IPS-NIHi7 (cell line): ENCODE results near the gene SKIL.
"Not testable (repeated sequence)": the region's sequence is repeated elsewhere in the genome, so short reads cannot be mapped to it uniquely, and the experiment has no call there.

Source experiments
- DNase-seq: peaks from one replicate; pipeline ENCODE4 v3.0.0; 2012; ENCODE audit warnings: mixed read lengths; ENCODE audit errors: extremely low spot score

The SKIL gene, protein sequence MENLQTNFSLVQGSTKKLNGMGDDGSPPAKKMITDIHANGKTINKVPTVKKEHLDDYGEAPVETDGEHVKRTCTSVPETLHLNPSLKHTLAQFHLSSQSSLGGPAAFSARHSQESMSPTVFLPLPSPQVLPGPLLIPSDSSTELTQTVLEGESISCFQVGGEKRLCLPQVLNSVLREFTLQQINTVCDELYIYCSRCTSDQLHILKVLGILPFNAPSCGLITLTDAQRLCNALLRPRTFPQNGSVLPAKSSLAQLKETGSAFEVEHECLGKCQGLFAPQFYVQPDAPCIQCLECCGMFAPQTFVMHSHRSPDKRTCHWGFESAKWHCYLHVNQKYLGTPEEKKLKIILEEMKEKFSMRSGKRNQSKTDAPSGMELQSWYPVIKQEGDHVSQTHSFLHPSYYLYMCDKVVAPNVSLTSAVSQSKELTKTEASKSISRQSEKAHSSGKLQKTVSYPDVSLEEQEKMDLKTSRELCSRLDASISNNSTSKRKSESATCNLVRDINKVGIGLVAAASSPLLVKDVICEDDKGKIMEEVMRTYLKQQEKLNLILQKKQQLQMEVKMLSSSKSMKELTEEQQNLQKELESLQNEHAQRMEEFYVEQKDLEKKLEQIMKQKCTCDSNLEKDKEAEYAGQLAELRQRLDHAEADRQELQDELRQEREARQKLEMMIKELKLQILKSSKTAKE

DNA sequence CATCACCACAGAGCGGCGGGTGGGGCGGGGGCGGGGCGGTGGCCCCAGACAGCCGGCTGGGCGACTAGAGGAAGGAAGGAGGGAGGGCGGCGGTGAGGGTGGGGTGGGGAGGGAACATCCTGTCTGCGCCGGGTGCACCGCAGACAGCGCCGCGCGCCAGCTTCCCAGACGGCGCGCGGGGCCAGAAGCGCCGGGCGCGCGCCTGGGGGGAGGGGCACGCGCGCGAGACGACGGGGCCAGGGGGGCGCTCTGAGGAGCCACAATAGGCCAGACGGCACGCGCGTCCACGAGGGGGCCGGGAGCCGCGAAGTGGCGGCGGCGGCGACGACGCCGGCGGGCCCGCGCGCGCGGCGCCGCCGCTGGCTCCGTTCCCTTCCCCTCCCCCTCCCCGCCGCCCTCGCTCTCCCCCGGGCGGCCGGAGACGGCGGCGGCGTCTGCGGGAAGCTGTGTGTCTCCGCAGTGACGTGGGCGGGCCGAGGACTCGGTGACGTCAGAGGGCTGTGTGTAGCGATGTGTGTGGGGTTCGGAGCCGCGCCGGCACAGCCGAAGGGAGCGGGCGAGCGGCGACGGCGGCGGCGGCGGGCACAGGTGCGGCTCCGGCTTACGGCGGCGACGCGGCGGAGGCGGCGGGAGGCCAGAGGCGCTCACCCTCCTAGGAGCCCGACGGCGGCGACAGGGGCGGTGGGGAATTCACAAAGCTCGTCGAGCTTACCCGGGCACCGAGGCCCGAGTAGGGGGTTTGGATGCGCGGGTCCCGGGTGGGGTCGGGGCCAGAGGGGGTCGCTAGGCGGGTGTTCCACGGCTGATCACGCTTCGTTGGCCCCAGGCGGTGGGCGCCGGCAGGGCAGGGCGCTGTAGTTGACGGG, at the start of gene SKIL:
Gene SKIL, plus strand, starts transcription at position 540 of the 866 bp plus-strand sequence. CDS start 2,617 bp downstream, outside the sequence.
- DNase-seq: peak; percentile 73

GRCh38 chr3:170309046-170309445, 48.5 kb upstream of the SKIL start:
- no peak for DNase-seq

DNA sequence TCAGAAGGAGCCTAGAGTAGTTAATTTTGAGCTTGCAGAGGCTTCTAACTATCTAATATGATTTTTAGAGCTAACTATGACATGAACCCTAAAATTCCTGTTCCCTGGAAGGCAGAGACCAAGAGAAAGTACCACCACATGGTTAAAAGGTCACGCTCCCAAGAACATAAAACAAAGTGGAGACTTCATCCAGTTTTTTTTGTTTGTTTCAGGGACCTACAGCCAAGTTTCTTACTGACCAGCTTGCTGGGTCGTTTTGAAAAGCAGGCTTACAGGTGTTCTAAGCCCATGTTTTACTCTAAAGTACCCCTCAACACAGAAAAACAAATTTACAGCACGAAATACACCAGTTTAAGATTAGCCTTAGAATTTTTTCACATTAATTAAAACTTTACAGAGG, 39.6 kb upstream of the SKIL start:
- DNase-seq: no peak

- no peak for DNase-seq
Measured at GRCh38 chr3:170320461-170321121, 36.9 kb upstream of the SKIL start.

DNA sequence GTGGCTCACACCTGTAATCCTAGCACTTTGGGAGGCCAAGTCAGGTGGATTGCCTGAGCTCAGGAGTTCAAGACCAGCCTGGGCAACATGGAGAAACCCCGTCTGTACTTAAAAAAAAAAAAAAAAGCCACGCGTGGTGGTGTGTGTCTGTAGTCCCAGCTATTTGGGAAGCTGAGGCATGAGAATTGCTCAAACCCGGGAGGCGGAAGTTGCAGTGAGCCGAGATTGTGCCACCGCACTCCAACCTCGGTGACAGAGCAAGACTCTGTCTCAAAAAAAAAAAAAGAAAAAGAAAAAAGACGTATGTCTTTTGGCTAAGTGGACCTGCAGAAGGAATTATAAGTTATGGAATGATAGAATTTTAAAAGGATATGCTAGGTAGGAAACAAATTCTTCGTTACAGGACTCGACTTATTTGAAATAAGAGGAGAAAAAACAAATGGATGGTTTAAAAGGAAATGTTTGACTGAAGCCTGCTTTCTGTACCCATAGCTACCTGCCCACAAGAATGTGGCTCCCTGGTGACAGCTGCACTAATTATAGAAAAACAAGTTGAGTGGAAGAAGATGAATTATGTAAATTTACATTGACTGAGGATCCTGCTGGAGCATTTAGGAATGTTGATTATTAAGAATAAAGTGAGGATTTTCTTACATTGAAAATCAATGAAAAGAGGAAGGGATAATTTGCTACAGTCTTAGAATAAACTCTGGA, 36.0 kb upstream of the SKIL start:
- DNase-seq: no peak

DNA sequence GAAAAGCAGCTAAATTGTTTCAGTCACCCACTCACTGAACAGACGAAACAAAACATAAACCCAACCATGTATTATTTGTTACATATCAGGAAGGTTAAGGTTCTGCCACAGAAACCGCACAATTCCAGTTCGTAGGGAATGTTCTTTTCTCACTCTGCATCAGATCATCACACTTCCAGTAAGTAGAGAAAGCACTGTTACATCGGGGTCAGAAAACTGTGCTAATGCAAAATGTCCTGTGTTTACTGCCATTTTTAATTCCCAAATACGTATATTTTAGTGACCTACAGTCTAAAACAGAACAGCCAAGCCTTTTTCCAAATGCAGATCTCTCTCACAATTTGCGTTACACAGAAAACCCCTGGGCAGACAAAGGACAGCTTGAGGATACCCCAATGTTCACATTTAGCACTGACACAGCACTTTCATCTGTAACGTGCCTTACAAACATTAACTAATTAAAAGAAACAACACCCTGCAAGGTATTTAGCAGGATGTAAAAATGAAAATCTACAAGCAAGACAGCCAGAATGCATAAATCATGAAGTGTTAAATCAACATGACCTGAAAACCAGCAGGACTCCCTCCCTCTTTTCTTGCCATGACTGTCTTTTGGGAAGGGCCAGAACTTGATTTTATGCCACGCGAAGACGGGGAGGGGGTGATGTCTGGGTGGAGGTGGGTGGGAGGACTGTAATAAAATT, 34.8 kb upstream of the SKIL start:
- no peak for DNase-seq

DNA sequence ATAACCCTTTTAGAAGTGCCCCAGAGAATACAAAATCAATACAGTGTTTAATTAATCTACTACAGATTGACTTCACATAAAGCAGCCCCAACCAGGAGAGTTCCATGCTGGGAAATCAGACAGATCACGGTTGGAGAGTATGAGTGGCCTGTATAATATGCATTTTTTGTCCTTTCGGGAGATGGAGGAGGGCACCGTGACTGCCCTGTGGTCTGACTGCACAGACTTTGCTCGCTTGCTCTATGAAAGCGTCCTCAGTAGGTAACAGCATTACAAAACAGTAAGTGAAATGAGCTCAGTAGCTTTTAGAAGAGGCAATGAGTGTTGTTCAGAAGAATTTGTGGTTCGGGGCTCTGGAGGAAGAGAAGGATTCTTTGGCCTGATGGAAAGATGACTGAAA, 34.2 kb upstream of the SKIL start:
- no peak for DNase-seq

- peak; percentile 32 for DNase-seq
Measured at GRCh38 chr3:170324962-170325361, 32.6 kb upstream of the SKIL start.

DNA sequence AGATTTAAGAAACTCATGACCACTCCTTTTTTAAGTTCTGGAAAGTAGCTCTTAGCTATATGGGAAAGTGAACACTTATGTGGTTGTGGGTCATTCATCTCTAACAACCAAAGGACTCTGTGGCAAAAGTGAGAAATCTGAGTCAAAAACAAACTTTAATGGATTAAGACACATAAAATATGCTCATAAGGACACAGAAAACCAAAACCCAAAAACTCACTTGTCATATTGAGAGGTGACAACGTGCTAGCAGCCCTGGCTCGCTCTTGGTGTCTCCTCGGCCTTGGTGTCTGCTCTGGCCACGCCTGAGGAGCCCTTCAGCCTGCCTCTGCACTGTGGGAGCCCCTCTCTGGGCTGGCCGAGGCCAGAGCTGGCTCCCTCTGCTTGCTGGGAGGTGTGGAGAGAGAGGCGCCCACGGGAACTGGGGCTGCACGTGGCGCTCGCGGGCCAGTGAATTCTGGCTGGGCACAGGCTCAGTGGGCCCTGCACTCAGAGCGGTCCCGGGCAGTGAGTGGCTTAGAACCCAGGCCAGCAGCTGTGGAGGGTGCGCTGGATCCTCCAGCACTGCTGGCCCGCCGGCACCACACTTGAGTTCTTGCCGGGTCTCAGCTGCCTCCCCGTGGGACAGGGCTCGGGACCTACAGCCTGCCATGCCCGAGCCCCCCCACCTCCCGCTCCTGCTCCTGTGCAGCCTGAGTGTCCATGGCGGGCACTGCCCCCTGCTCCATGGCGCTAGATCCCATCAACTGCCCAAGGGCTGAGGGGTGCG, 30.3 kb upstream of the SKIL start:
- DNase-seq: no peak

DNA sequence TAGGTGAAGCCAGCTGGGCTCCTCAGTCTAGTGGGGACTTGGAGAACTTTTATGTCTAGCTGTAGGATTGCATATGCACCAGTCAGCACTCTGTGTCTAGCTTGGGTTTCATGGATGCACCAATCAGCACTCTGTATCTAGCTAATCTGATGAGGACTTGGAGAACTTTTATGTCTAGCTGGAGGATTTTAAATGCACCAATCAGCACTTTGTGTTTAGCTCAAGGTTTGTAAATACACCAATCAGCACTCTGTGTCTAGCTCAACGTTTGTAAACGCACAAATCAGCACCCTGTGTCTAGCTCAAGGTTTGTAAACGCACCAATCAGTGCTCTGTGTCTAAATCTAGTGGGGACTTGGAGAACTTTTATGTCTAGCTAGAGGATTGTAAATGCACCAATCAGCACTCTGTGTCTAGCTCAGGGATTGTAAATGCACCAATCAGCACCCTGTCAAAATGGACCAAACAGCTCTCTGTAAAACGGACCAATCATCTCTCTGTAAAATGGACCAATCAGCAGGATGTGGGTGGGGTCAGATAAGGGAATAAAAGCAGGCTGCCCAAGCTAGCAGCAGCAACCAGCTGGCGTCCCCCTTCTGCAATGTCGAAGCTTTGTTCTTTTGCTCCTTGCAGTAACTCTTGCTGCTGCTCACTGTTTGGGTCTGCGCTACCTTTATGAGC, 29.5 kb upstream of the SKIL start:
- DNase-seq: not testable (repeated sequence)

DNA sequence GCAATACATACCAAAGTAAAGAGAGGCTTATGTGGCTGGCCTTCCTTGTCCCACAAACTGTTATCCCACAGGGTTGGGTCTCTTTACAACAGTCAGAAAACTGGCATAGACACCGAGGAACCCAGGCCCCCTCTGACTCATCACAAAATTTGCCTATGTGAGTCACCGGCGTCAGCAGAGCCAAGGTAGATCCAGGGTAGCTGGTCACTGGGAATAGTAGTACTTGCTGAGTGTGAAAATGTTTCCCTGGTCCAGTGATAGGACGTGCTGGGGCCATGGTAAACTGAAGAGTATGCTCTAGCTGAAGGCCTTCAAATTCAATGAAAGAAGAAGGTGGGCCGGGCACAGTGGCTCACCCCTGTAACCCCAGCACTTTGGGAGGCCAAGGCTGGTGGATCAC, 27.1 kb upstream of the SKIL start:
- DNase-seq: peak; percentile 31

DNA sequence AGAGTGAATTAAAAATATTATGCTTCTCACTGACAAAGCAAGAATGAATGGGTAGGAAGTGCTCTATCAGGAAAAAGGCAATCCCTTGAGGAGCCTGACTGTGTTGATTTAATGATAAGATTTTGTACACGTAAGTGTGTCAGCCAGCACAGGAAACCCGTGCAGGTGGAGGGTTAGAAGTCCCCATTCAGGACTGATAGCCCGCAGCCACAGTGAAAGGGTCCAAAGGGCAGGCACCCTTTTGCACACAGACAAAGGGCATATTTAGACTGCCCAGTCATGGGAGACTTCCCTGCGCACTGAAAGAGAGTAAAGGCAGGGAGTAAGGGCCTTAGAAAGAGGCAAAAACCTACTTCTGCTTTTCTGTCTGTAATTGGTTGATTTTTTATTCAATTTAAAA, 26.4 kb upstream of the SKIL start:
- no peak for DNase-seq

DNA sequence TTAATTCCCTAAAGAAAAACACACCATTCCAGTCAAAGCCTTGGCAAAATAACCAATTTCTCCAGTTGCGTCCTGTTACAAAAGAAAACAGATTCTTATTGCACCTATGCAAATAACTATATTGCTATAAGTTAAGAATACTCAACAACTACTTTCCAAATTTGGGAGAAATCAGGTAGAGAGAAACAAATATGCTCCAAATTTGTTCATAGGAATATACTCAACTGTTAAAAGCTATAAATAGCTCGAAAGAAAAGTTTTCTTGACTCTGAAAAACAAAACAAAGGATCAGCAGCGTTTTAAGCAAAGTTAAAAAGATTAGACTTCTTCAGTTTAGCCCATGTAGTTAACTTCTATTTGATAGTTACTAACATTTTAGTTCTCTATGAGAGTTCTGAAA, 20.1 kb upstream of the SKIL start:
- DNase-seq: no peak

DNA sequence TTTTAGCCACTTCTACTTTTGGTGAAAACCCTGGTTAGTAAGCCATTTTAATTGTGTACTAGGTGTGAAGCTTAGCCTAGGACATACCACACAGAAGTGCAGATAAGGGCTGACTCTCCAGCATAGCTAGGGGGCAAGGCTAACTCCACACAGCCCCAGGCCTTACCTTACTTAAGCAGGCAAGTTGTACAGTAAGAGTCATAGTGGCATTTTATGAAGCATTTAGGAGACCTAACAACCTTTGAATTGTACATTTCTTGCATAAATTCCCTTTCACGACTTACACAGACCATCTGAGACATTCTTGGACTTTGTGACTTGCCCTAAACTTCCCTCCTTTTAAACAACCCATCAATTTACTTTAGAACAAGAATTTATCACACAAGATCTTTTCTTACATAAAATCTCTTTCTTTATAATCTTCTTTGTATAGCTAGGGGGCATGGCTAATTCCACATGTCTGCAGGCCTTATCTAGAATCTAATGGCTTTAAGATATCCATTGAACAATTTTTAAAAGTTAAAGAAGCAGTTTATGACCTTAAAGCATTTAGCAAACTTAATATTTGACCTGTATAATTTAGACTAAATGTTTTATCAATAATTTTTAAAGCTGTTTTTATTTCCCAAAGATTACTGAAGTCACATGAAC, 18.7 kb upstream of the SKIL start:
- no peak for DNase-seq

- DNase-seq: not testable (repeated sequence)
Measured at GRCh38 chr3:170342273-170342672, 15.2 kb upstream of the SKIL start.

- not testable (repeated sequence) for DNase-seq
Measured at GRCh38 chr3:170343859-170344258, 13.7 kb upstream of the SKIL start.

DNA sequence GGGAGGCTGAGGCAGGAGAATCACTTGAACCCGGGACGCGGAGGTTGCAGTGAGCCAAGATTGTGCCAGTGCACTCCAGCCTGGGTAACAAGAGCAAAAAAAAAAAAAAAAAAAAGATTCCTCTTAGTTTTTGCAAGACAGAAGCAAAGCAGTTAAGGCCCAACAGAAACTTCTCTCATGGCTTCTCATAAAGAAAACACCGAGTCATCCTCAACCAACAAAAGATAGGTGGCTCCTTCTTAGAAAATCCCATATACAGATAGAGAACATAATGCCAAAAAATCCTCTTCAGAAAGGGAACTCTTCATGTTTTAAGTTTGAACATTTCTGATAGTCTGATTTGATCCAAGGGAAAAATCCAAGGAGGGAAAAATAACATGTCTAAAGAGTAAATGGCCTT, 12.5 kb upstream of the SKIL start:
- no peak for DNase-seq
